ENCODE results near the gene VPS13C.

- TF ChIP-seq CTCF (IDR thresholded peaks at IDR 0.05 in 4 of 5, conservative IDR thresholded peaks at IDR 0.05 in 1 of 5) (no peak), POLR2A (IDR thresholded peaks at IDR 0.05) (no peak)
These were observed 72.4 kb downstream of the VPS13C start for GRCh38 chr15:61987824-61988223.
